DMS153 treated with DMSO at 0.1 percent for 48 hours (cell line): ENCODE measurements around the gene LPCAT3.
A peak's percentile ranks its signal among the peaks of the same experiment; 100 is the strongest.

Experiments used
- DNase-seq: peaks from one replicate; lab custom pipeline; 2025; ENCODE audit not compliant: unreplicated experiment; lab: John Stamatoyannopoulos, UW

LPCAT3 gene

GRCh38 chr12:6965026-6965661 lies 53.1 kb downstream of the LPCAT3 start:
- DNase-seq = peak; percentile 37

- no peak for DNase-seq
These were observed 53.7 kb downstream of the LPCAT3 start for GRCh38 chr12:6964605-6965025.

GRCh38 chr12:6963791-6964413 lies 54.4 kb downstream of the LPCAT3 start:
- DNase-seq = peak; percentile 19

DNA sequence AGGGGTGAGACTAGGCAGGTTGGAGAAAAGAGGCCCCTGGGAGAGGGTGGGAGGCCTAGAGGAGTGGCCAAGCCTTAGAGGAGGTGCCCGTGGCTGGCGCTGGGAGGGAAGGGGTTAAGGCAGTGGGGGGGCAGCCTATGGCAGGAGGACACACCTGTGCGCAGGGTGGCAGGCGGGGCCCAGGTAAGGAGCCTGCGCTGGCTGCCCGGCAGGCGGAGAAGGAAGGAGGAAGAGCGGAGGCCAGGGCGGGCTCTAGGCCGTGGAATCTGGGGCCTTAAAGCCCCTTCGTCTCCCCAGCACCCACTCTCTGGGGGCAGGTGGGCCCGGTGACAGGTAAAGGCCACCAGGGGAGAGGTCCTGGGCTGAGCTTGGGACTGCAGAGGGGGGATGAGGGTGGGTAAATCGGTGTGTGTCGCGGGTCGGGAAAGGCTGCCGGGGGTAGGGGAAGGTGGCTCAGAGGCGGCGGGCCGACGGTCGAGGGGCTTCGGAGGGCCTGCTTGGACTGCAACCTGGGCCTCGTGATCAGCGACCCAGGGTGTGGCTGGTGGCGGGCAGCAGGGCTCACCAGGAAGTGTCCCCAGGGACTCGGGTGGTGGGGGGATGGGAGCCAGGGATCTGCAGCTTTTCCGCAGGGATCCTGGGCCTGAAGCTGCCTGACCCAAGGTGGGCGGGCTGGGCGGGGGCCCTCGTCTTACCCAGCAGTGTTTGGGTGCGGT lies 55.1 kb downstream of the LPCAT3 start:
- peak; percentile 80 for DNase-seq

DNA sequence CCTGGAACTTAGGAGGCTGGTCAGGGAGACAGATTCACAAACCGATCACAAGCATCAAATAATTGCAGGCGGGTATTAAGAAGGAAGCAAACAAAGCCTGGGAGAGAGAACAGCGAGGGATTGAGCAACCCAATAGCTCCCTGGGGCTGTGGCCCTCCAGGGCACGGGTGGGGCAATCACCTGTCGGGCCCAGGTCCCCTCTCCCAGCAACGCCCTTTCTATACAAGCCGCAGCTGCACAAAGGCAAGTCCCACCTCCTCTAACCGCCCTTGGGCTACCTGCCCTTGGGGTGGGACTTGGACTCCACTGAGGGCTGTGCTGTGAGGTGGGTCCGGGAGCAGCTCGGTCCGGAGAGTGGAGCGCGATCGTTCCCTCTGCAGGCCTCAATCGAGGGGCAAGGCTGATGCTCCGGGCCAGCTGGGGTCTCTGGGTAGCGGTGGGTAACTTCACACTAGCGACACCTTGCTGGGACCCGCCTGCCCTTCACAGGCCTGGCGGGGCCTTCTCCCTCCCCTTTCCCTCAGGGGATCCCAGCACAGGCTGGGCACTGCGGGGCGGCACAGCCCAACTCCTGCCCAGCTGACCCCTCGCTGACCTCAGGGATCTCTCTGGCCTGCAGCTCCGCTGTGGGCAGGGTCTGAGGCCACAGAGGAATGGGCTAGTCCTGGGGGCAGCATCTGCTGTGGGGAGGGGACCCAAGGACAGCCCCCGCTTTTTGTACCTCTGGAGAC lies 55.8 kb downstream of the LPCAT3 start:
- DNase-seq = peak; percentile 78

DNA sequence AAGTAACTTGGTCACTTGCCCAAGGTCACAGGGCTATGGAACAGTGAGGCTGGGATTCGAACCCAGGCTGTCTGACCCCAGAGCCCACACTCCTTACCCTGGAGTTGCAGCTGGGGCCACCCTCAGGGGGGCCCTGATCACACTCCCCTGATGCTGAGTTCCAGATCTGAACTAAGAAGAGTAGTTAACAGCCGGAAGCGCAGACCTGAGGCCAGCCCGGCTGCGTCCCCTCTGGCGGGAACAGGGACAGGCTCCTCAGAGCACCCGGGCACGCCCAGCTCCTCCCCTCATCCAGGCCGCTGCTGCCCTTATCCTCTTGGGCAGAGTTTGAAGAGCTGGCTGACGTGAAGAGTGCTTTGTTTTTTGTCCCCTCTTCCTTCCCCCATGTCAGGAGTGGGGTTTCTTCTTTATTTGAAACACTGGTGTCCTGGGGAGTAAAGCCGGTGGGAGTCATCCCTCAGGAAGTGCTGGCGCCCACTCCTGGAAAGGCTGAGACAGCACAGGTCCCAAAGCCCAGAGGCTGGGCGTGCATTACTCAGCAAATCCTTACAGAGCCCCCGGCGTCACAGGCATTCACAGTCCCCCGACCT lies 56.5 kb downstream of the LPCAT3 start:
- DNase-seq = peak; percentile 78

- DNase-seq = peak; percentile 34
These were observed 57.0 kb downstream of the LPCAT3 start for GRCh38 chr12:6961278-6961694.

GRCh38 chr12:6960593-6961277 lies 57.5 kb downstream of the LPCAT3 start:
- no peak for DNase-seq

- DNase-seq = no peak
These were observed 58.3 kb downstream of the LPCAT3 start for GRCh38 chr12:6959805-6960592.

- DNase-seq = no peak
These were observed 59.0 kb downstream of the LPCAT3 start for GRCh38 chr12:6959058-6959804.

- DNase-seq = no peak
These were observed 59.6 kb downstream of the LPCAT3 start for GRCh38 chr12:6958609-6959057.

DNA sequence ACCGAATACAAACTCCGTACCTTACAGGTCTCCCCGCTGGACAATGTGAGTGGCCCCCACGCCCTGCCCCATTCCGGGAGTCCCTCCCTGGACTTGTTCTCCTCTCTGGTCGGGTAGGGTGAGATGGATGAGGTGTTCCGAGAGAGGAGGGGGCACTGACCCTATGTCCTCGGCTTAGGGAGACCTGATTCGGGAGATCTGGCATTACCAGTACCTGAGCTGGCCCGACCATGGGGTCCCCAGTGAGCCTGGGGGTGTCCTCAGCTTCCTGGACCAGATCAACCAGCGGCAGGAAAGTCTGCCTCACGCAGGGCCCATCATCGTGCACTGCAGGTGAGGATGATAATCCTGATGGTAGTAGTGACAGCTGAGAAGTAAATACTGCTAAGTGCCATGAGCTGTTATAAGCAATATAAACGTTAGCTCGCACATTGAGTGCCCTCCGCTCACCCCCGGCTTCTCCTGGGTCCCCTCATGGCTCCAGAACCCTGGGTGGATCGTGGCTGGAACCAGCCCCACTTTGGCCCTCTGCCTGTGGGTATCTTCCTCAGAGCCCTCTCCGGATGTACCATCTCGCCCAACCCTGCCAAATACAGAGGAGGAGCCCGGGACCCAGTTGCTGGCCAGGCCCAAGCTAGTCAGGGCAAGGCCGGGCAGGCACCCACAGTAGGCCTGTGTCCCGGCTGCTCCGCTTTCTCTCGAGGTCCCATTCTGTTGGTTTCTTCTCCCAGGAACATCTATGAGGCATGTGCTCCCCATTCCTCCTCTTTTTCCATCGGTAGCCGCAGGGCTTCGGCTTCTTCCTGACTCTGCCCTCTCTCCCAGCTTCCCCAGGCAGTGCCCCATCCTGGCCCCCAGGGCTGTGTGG lies 60.3 kb downstream of the LPCAT3 start:
- no peak for DNase-seq

- no peak for DNase-seq
These were observed 61.0 kb downstream of the LPCAT3 start for GRCh38 chr12:6957151-6957701.

- no peak for DNase-seq
These were observed 62.1 kb downstream of the LPCAT3 start for GRCh38 chr12:6956021-6956727.

DNA sequence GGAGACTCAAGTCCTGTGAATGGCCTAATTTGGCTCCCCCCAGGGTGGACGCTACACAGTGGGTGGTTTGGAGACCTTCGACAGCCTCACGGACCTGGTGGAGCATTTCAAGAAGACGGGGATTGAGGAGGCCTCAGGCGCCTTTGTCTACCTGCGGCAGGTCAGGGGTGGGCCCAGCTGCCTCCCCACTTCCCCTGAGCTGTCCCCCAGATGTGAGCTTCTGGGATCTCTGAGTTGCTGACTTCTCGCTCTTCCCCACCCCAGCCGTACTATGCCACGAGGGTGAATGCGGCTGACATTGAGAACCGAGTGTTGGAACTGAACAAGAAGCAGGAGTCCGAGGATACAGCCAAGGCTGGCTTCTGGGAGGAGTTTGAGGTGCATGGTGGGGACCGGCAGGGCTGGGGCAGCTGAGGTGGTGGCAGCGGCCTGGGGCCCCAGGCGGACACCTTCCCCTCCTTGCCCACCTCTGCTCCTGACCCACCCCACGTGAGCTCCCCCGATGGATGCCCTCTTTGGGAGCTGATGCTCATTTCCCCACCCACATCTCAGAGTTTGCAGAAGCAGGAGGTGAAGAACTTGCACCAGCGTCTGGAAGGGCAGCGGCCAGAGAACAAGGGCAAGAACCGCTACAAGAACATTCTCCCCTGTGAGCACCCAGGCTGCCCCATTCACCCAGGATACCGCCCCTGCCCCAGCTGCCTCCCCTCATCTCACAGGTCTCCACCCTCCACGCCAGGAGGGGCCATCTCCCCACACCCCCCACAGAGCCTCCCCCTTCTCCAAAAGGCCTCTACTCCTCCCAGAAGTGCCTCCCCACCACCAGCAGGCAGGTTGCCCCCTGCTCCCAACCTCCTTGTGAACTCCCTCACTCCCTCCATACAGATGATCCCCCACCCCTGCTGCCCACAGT lies 62.9 kb downstream of the LPCAT3 start:
- no peak for DNase-seq
